Testis (tissue), 2 donors: ENCODE data around the gene MAML2.

Experiments
- CTCF ChIP-seq, 3 experiments: fragments of 450-650 bp in 2 of 3; fragments of 200-600 bp in 1 of 3; sonication (generic) in 1 of 3; IDR thresholded peaks; one replicate each; pipeline ENCODE4 v1.5.1; 2016 to 2019; ENCODE audit warnings: antibody characterized with exemption in 3 of 3, mild to moderate bottlenecking in 2 of 3, moderate library complexity in 1 of 3
- POLR2A ChIP-seq: fragments of 450-650 bp; IDR thresholded peaks from one replicate; pipeline ENCODE4 v1.6.1; 2017; ENCODE audit warnings: antibody characterized with exemption, mild to moderate bottlenecking, moderate library complexity

- TF ChIP-seq CTCF (IDR thresholded peaks at IDR 0.05) (no peak), POLR2A (no peak)
Measured at GRCh38 chr11:96328395-96329010, 14.5 kb downstream of the MAML2 start.
